Measurements from ENCODE around the gene ZNF594.

GRCh38 chr17:5200360-5200759 is 8.7 kb upstream of the ZNF594 start:
- TF ChIP-seq CTCF (IDR thresholded peaks at IDR 0.05) (no peak), EP300 (IDR thresholded peaks at IDR 0.05) (no peak), POLR2A (IDR thresholded peaks at IDR 0.05) (no peak)
